Skeletal muscle tissue (tissue), 4 donors: Measurements from ENCODE around the gene ANXA10. TPM values are rescaled to one million over a fixed set of nuclear protein-coding genes. Genes with fewer than 3 reads are reported as not detected.
A peak's percentile ranks its signal among the peaks of the same experiment; 100 is the strongest.

Source experiments
- H3K27ac ChIP-seq: one replicate; pipeline ENCODE4 v1.7.0; 2013; ENCODE audit warnings: mild to moderate bottlenecking, low read depth, low read length, inconsistent platforms
- H3K27me3 ChIP-seq, 3 donors: one replicate each; pipeline ENCODE4 v1.7.0; 2013; ENCODE audit warnings: low read length in 3 of 3; ENCODE audit not compliant: control insufficient read depth in 3 of 3, insufficient read depth in 3 of 3
- H3K36me3 ChIP-seq, 3 donors: one replicate each; pipeline ENCODE4 v1.7.0; 2013; ENCODE audit warnings: low read length in 3 of 3; ENCODE audit not compliant: control insufficient read depth in 3 of 3, insufficient read depth in 3 of 3
- H3K4me1 ChIP-seq, 3 donors: one replicate each; pipeline ENCODE4 v1.7.0; 2013; ENCODE audit warnings: low read length in 3 of 3, mild to moderate bottlenecking in 3 of 3; ENCODE audit not compliant: control insufficient read depth in 3 of 3, insufficient read depth in 3 of 3
- H3K4me3 ChIP-seq, 3 donors: one replicate each; pipeline ENCODE4 v1.7.0; 2013; ENCODE audit warnings: low read length in 3 of 3
- H3K9ac ChIP-seq, 3 donors: one replicate each; pipeline ENCODE4 v1.7.0; 2013; ENCODE audit warnings: low read length in 3 of 3, mild to moderate bottlenecking in 3 of 3, moderate library complexity in 2 of 3, low read depth in 1 of 3
- H3K9me3 ChIP-seq, 3 donors: one replicate each; pipeline ENCODE4 v1.7.0; 2013; ENCODE audit warnings: low read length in 3 of 3; ENCODE audit not compliant: control insufficient read depth in 3 of 3
- total RNA-seq: library from RNA; depleted of rRNA; stranded (reverse); fragments of >200 nt; gene quantifications from one replicate; pipeline ENCODE4 v1.2.3, GENCODE V29; 2014
- donor health status: Osteomylitis.

Gene ANXA10
- total RNA-seq, 1 donor from 2014 or later: not detected

- no peaks in the 10 kb centered on the region for H3K27me3 ChIP-seq
- H3K27ac ChIP-seq: no peak overlapping the region
- H3K4me3 ChIP-seq: peak overlapping the region in 1 of 3 donors; percentile 68
- no peak overlapping the region for H3K9ac ChIP-seq
- H3K36me3 ChIP-seq: no peaks in the 10 kb centered on the region
- H3K9me3 ChIP-seq: no peaks in the 10 kb centered on the region
- H3K4me1 ChIP-seq: no peaks in the 10 kb centered on the region
Observed at GRCh38 chr4:168152837-168153500, 60.6 kb downstream of the ANXA10 start.

GRCh38 chr4:168153596-168154440 is 61.5 kb downstream of the ANXA10 start:
- peak overlapping the region in 1 of 3 donors; percentile 68 for H3K4me3 ChIP-seq
- H3K9ac ChIP-seq: peak overlapping the region in 1 of 3 donors; percentile 19

GRCh38 chr4:168154546-168155277 is 62.4 kb downstream of the ANXA10 start:
- no peaks in the 10 kb centered on the region for H3K27me3 ChIP-seq
- no peak overlapping the region for H3K27ac ChIP-seq
- H3K9ac ChIP-seq: no peak overlapping the region
- H3K4me3 ChIP-seq: no peak overlapping the region
- no peaks in the 10 kb centered on the region for H3K9me3 ChIP-seq
- no peaks in the 10 kb centered on the region for H3K36me3 ChIP-seq
- no peaks in the 10 kb centered on the region for H3K4me1 ChIP-seq

More at GRCh38 chr4:168153596-168154440, 61.5 kb downstream of the ANXA10 start:
- no peaks in the 10 kb centered on the region for H3K27me3 ChIP-seq
- no peaks in the 10 kb centered on the region for H3K4me1 ChIP-seq
- no peaks in the 10 kb centered on the region for H3K36me3 ChIP-seq
- no peaks in the 10 kb centered on the region for H3K9me3 ChIP-seq
- H3K27ac ChIP-seq: no peak overlapping the region

- Histone ChIP-seq H3K27ac (no peak overlapping the region), H3K9me3 (no peaks in the 10 kb centered on the region), H3K9ac (no peak overlapping the region), H3K4me3 (no peak overlapping the region), H3K27me3 (no peaks in the 10 kb centered on the region), H3K36me3 (no peaks in the 10 kb centered on the region), H3K4me1 (no peaks in the 10 kb centered on the region)
Observed at GRCh38 chr4:168162604-168163003, 70.3 kb downstream of the ANXA10 start.

GRCh38 chr4:168163106-168163505 is 70.8 kb downstream of the ANXA10 start:
- no peaks in the 10 kb centered on the region for H3K4me1 ChIP-seq
- no peak overlapping the region for H3K9ac ChIP-seq
- H3K9me3 ChIP-seq: no peaks in the 10 kb centered on the region
- no peak overlapping the region for H3K27ac ChIP-seq
- H3K36me3 ChIP-seq: no peaks in the 10 kb centered on the region
- no peaks in the 10 kb centered on the region for H3K27me3 ChIP-seq
- no peak overlapping the region for H3K4me3 ChIP-seq

GRCh38 chr4:168164045-168164444 is 71.7 kb downstream of the ANXA10 start:
- Histone ChIP-seq H3K4me1 (no peaks in the 10 kb centered on the region), H3K9me3 (no peaks in the 10 kb centered on the region), H3K27ac (no peak overlapping the region), H3K27me3 (no peaks in the 10 kb centered on the region), H3K36me3 (no peaks in the 10 kb centered on the region), H3K9ac (no peak overlapping the region), H3K4me3 (no peak overlapping the region)

- no peak overlapping the region for H3K4me3 ChIP-seq
- H3K27me3 ChIP-seq: no peaks in the 10 kb centered on the region
- no peak overlapping the region for H3K9ac ChIP-seq
- no peaks in the 10 kb centered on the region for H3K4me1 ChIP-seq
- no peaks in the 10 kb centered on the region for H3K36me3 ChIP-seq
- no peaks in the 10 kb centered on the region for H3K9me3 ChIP-seq
- no peak overlapping the region for H3K27ac ChIP-seq
Observed at GRCh38 chr4:168164915-168165548, 72.7 kb downstream of the ANXA10 start.

GRCh38 chr4:168167714-168168284 is 75.5 kb downstream of the ANXA10 start:
- Histone ChIP-seq H3K36me3 (peaks cover 0 to 2% (median 0%) of the 10 kb centered on the region in 3 donors), H3K27me3 (no peaks in the 10 kb centered on the region), H3K9me3 (no peaks in the 10 kb centered on the region), H3K27ac (no peak overlapping the region), H3K9ac (no peak overlapping the region), H3K4me3 (no peak overlapping the region), H3K4me1 (no peaks in the 10 kb centered on the region)

- Histone ChIP-seq H3K9ac (no peak overlapping the region), H3K36me3 (peaks cover 0 to 2% (median 0%) of the 10 kb centered on the region in 3 donors), H3K4me3 (no peak overlapping the region)
Observed at GRCh38 chr4:168174308-168174707, 82.0 kb downstream of the ANXA10 start.

More at GRCh38 chr4:168174308-168174707, 82.0 kb downstream of the ANXA10 start:
- Histone ChIP-seq H3K4me1 (no peaks in the 10 kb centered on the region), H3K9me3 (no peaks in the 10 kb centered on the region), H3K27ac (no peak overlapping the region), H3K27me3 (no peaks in the 10 kb centered on the region)
